NCI-H82 treated with DMSO at 0.1 percent for 48 hours (cell line): ENCODE data around the gene MYT1.
"Not testable (repeated sequence)": the region's sequence is repeated elsewhere in the genome, so short reads cannot be mapped to it uniquely, and the experiment has no call there.

ENCODE experiments used
- DNase-seq: peaks from one replicate; lab custom pipeline; 2025; ENCODE audit not compliant: unreplicated experiment; lab: John Stamatoyannopoulos, UW

Gene MYT1

DNA sequence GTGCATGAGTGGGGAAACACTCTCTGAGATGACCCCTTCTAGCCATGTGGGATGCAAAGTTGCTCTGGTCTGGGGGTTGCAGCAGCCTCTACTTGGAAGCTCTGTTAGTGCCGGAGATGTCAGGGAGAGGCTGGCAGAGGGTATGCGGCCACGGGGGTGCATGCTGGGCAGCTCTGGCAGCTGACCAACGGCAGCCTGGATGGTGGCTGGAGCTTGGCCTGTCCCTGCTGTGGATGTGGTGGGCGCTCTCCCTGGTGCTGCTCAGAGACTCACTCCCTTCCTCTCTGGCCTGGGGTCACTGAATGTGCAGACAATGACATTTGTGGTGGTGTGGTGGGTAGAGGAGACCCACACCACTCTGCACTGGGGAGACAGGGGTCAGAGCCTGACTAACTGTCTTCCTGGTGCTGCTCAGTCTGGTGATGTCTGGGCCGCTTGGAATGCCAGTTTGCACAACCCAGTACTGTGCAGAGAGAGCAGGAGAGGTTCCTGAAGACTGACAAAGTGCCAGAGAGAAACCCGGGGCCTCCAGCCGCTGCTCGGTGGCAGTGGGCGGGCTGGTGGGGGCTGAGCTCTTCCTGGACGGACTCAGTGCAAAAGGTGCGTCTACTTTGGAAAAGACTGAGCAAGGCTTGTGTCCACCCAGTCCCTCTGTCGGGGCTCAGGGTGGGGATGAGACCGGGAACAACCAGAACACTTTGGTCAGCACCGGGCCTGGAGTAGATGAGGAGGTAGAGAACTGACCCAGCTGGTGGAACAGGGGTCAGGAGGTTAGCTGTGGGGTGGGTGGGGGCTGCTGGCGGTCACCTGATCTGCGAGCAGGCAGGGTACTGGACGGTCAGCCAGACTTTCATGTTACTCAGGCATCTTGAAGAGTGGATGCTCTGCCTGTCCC is 2.7 kb downstream of the MYT1 start:
- no peak for DNase-seq

DNA sequence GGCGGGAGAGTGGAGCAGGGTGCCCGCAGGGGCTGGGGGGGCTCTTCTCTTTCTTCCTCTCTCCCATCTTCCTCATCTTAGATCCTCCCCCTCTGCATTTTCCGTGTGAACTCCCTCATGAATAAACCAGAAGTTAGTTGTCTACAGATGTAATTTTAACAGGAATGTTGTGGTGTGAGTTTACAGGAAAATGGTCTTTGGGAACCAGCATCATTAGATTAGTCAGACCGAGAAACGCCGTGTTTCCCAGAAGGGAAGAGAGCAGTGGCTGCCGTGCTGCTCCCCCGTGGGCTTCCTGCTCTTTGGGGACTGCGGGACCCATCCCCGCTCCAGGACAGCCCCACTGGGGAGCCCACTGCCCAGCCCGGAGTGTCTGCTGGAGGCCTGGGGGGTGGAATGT is 3.4 kb downstream of the MYT1 start:
- no peak for DNase-seq

DNA sequence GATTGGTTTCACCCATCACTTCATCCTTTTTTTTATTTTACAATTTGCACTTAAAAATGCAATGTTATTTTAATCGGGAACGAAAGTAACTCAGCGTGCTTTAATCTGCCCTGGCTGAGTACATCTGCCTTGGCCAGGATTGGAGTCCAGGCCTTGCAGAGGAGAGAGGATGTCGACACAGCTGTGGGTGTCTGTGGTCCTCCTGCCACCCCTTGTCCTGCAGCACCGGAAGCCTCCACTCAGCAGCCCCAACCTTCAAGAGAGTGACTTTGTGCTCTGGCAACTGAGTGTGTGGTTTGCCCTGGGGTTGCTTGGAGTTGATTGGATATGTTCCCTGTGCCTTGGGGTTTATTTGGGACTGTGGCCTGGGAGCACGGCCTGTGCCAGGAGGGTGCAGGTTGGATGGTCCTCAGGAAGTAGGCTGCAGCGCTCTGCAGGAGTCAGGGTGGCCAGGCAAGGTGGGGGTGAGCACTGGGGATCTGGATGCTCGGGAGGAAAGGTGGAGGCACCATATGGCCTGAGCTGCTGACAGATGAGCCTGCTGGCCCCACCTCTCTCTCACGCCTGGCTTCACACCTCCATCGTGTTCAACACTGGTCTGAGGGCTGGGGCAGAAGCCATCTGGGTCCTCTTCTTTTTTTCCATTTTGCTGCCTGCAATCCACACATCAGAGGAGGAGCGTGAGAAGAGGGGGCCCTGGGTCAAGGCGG is 4.3 kb downstream of the MYT1 start:
- DNase-seq: peak; percentile 62

DNA sequence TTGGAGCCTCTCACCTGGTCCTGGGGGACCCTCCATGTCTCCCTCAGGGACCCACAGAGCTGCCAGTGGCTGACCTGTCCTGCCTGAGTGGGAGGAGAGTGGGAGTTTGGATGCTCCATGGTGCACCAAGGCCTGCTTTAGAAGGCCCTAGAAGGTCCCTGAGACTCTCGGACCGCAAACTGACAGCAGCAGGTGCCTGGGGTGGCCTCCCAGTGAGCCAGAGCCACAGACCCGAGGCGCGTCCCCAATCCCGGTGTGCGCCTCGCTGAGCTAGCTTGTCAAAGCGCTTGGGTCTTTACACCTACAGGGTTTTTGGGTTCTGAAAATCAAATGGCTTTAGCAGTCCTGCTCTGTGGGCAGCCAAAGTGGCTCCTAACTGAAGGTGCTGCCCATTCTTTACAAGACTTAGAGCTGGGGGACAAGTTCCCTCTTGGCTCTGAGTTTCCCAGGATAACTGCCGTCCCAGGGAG is 4.9 kb downstream of the MYT1 start:
- no peak for DNase-seq

- DNase-seq: no peak
Measured at GRCh38 chr20:64171211-64171610, 7.0 kb downstream of the MYT1 start.

GRCh38 chr20:64173116-64173515 is 8.9 kb downstream of the MYT1 start:
- DNase-seq: no peak

DNA sequence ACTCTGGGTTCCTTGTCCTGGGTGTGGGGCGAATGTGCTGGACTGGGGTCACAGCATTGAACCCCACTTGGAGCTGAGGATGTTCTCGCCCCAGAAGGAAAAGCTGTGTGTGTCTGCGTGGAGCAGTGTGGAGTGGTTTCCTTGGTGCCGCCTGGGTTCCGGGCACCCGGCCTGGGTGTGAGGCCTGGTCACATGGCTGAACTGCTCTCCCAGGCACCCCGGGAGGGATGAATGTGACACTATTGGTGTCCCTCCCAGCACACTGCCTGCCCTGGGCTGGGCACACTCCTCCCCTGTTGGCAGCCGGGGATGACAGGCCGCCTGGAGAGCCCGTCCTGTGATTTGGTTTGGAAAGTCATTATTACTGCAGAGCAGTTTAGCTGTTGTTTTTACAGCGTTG is 12.3 kb downstream of the MYT1 start:
- no peak for DNase-seq

DNA sequence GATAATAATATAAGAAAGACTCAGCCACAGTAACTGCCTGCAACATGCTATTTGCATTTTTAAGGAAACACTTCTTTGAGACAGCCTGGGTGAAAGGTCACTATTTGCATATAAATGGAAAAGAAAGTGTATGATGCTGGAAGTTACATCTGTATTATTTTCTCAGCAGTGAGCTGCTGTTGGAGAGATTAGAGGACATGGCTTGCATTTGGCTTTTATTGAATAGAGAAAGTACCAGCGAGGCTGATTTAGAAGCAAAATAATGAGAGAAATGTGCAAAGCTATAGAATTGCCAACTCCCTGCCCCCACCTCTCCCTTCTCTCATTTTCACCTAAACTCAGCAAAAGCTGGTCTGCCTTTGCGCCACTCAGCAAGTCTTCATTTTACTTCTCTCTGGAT is 12.7 kb downstream of the MYT1 start:
- no peak for DNase-seq

- DNase-seq: no peak
Measured at GRCh38 chr20:64177384-64177783, 13.1 kb downstream of the MYT1 start.

- DNase-seq: no peak
Measured at GRCh38 chr20:64177787-64178186, 13.5 kb downstream of the MYT1 start.

DNA sequence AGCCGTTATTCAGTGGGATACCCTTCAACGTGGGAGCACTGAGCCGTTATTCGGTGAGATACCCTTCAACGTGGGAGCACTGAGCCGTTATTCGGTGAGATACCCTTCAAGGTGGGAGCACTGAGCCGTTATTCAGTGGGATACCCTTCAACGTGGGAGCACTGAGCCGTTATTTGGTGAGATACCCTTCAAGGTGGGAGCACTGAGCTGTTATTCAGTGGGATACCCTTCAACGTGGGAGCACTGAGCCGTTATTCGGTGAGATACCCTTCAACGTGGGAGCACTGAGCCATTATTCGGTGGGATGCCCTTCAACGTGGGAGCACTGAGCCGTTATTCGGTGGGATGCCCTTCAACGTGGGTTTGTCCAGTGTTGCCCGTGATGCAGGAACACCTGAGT is 14.7 kb downstream of the MYT1 start:
- not testable (repeated sequence) for DNase-seq

DNA sequence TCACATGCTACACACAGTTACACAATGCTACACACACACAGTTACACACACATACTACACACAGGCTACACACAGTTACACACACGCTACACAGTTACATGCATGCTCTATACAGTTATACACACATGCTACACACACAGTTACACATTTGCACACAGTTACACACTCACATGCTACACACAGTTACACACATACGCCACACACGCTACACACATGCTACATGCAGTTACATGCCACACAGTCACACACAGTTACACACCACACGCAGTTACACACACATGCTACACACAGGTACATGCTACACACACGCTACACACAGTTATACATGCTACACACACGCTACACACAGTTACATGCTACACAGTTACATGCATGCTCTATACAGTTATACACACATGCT is 15.6 kb downstream of the MYT1 start:
- no peak for DNase-seq

DNA sequence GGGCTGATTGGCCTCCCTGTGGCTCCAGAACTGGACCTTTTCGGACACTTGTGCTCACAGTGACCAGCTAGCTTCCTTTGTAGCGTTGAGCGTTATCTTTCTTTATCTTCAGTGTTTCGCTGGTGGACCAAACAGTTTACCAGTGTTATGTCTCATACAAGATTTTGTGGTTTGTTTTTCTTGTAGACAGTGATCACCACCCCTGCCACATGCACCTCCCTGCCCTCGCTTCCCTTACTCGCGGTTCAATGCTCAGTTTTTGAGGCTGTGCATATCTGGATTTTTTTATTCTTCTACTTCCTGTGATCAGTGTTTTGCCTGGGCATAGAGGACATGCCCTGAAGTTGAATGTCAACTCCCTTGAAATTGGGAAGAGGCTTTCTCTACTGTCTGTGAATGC is 16.4 kb downstream of the MYT1 start:
- DNase-seq: no peak

GRCh38 chr20:64181391-64181790 is 17.1 kb downstream of the MYT1 start:
- DNase-seq: no peak

DNA sequence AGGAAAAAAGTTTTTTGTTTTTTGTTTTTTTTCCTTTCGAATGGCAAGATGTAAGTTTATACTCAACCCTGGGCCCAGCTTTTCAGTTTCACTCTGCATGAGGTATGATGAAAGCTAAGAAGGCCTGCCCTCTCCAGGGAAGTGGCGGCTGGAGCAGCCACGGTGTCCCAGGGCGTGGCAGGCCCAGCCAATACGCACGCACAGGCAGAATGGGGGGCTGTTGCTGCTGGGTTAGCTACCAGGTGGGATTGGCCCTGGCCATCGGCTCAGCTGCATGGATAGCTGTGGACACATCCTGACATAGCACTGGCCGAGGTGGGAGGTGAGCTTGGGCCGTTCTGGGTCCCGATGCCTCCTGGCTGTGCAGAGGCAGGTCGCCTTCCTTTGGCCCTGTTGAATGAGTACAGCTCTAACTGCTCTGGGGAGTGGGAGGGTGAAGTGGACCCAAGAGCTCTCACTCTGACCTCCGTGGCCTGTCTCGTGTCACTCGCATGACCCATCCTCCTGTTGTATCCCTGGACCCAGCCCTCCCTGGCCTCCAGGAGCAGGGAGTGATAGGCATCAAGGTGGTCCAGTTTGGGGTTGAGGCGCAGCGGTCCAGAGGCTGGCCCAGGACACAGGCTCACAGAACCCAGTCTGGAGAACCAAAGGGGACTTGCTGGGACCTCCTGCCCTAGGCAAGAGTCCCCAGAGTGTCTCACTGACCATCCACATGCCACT is 18.1 kb downstream of the MYT1 start:
- DNase-seq: no peak

DNA sequence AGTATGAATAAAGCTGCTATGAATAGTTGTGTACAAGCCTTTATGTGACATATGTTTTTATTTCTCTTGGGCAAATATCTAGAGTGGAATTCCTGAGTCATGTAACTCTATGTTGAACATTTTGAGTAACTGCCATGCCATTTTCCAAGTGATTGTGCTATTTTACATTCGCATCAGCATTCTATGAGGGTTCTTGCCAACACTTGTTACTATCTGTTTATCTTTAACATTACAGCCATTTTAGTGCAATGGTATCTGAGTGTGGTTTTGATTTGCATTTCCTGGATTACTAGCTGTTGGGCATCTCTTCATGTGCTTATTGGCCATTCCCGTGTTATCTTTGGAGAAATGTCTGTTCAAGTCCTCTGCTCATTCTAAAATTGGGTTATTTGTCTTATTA is 19.1 kb downstream of the MYT1 start:
- no peak for DNase-seq

DNA sequence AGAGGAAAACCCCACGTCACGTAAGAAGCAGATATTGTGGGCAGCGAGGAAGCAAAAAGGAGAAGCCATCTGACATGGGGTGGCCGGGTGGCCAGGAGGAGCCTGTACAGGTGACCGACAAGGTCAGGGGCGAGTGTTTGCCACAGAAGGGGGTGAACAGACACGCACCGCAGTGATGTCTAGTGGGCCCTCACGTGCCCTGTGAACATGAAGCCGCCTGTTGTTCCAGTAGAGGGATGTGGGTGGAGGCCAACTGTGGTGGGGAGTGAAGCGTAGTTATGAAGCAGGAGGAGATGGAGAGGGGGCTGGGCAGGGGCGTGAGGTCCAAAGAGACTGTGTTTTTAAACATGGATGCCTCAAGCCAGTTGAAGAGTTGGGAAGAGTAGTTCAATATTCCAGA is 20.5 kb downstream of the MYT1 start:
- DNase-seq: no peak

- no peak for DNase-seq
Measured at GRCh38 chr20:64185276-64185900, 21.1 kb downstream of the MYT1 start.

- DNase-seq: no peak
Measured at GRCh38 chr20:64186071-64186598, 21.9 kb downstream of the MYT1 start.

GRCh38 chr20:64187213-64187612 is 23.0 kb downstream of the MYT1 start:
- DNase-seq: not testable (repeated sequence)

DNA sequence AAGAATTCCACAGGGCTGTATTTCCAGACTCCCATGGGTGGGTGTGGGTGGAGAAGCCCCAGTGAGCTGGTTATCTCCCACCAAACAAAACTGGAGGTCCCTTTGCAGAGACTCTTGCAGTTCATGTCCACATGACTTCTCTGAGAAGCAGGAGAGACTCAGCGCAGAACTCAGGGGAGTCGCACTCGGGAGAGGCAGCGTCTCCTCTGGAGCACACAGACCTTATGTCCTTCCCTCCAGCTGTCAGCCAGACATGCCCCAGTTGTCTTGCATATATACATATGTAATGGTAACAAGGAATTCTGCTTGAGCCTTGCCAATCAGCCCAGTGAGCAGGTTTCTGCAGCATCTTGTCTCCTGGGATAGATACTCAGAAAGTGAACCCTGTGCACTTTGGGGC is 23.8 kb downstream of the MYT1 start:
- no peak for DNase-seq
